CD14-positive monocyte (primary cell): ENCODE measurements around the gene SSBP4. TPM values are rescaled to one million over a fixed set of nuclear protein-coding genes. Genes with fewer than 3 reads are reported as not detected.

Experiments
- DNase-seq, 3 donors: peaks; one replicate each; pipeline ENCODE4 v3.0.0-alpha.2; 2011 to 2022
- H2AFZ ChIP-seq: 2 replicates; pipeline ENCODE4 v1.6.0; 2012; ENCODE audit warnings: mild to moderate bottlenecking, low read depth, low read length, inconsistent platforms; ENCODE audit not compliant: insufficient read depth, poor library complexity, severe bottlenecking
- H3K27ac ChIP-seq, 2 donors: 1 replicate in 1 of 2; 2 replicates in 1 of 2; pipeline ENCODE4 v1.5.1; 2012 to 2013; ENCODE audit warnings: low read length in 2 of 2, control low read depth in 1 of 2, inconsistent platforms in 1 of 2, low read depth in 1 of 2, mild to moderate bottlenecking in 1 of 2
- H3K27me3 ChIP-seq, 2 donors: one replicate each; pipeline versions ENCODE4 v1.6.0 to v1.6.1; 2011 to 2013; ENCODE audit warnings: low read length in 2 of 2; ENCODE audit not compliant: control insufficient read depth in 2 of 2, insufficient read depth in 2 of 2
- H3K36me3 ChIP-seq, 2 donors: replicated peaks in 1 of 2; 1 replicate in 1 of 2; 2 replicates in 1 of 2; pipeline versions ENCODE4 v1.5.1 to v1.6.1; 2012 to 2013; ENCODE audit warnings: low read length in 2 of 2, control low read depth in 1 of 2, inconsistent platforms in 1 of 2, mild to moderate bottlenecking in 1 of 2; ENCODE audit not compliant: insufficient read depth in 2 of 2, control insufficient read depth in 1 of 2
- H3K4me1 ChIP-seq, 2 donors: 1 replicate in 1 of 2; 2 replicates in 1 of 2; pipeline versions ENCODE4 v1.5.1 to v1.6.1; 2012 to 2013; ENCODE audit warnings: low read length in 2 of 2, control low read depth in 1 of 2, inconsistent platforms in 1 of 2, mild to moderate bottlenecking in 1 of 2, moderate library complexity in 1 of 2; ENCODE audit not compliant: insufficient read depth in 2 of 2, control insufficient read depth in 1 of 2
- H3K4me2 ChIP-seq: replicated peaks from 2 replicates; pipeline ENCODE3; 2012; ENCODE audit warnings: low read length, moderate library complexity, mild to moderate bottlenecking; ENCODE audit not compliant: poor library complexity, severe bottlenecking; ENCODE audit errors: extremely low read depth
- H3K4me3 ChIP-seq, 3 experiments: fragments of 200-600 bp in 1 of 3; sonication (generic) in 1 of 3; replicated peaks in 1 of 3; 1 replicate in 2 of 3; 2 replicates in 1 of 3; pipeline ENCODE4 v1.5.1; 2011 to 2013; ENCODE audit warnings: low read length in 3 of 3, mild to moderate bottlenecking in 3 of 3, control low read depth in 2 of 3, low read depth in 2 of 3, inconsistent platforms in 1 of 3, moderate library complexity in 1 of 3
- H3K79me2 ChIP-seq: 2 replicates; pipeline ENCODE4 v1.6.0; 2012; ENCODE audit warnings: mild to moderate bottlenecking, control low read depth, inconsistent platforms, low read length, moderate library complexity; ENCODE audit not compliant: insufficient read depth
- H3K9ac ChIP-seq: 2 replicates; pipeline ENCODE4 v1.6.0; 2017; ENCODE audit warnings: low read length, mild to moderate bottlenecking; ENCODE audit not compliant: insufficient read depth, poor library complexity, severe bottlenecking
- H3K9me3 ChIP-seq, 2 donors: replicated peaks in 1 of 2; 1 replicate in 1 of 2; 2 replicates in 1 of 2; pipeline versions ENCODE4 v1.5.1 to v1.6.1; 2012 to 2013; ENCODE audit warnings: low read length in 2 of 2, control low read depth in 1 of 2; ENCODE audit not compliant: control insufficient read depth in 1 of 2, insufficient read depth in 1 of 2
- H4K20me1 ChIP-seq: 2 replicates; pipeline ENCODE4 v1.6.0; 2012; ENCODE audit warnings: mild to moderate bottlenecking, low read length, control low read depth, moderate library complexity; ENCODE audit not compliant: insufficient read depth
- H3K27ac Mint-ChIP-seq, 7 donors: one replicate each; pipeline ENCODE4 v1.8.0; 2020; ENCODE audit warnings: mild to moderate bottlenecking in 7 of 7, mixed read lengths in 7 of 7, moderate library complexity in 6 of 7, inconsistent platforms in 2 of 7
- H3K27me3 Mint-ChIP-seq, 3 donors: one replicate each; pipeline ENCODE4 v1.8.0; 2021 to 2022; ENCODE audit warnings: low read depth in 3 of 3, mild to moderate bottlenecking in 3 of 3, mixed read lengths in 3 of 3, moderate library complexity in 3 of 3, inconsistent platforms in 1 of 3
- H3K36me3 Mint-ChIP-seq, 2 donors: one replicate each; pipeline ENCODE4 v1.8.0; 2020; ENCODE audit warnings: mixed read lengths in 2 of 2, inconsistent platforms in 1 of 2, mild to moderate bottlenecking in 1 of 2
- H3K4me1 Mint-ChIP-seq: one replicate; pipeline ENCODE4 v1.8.0; 2020; ENCODE audit warnings: mild to moderate bottlenecking, mixed read lengths
- H3K4me3 Mint-ChIP-seq, 2 donors: one replicate each; pipeline ENCODE4 v1.8.0; 2020; ENCODE audit warnings: mild to moderate bottlenecking in 2 of 2, mixed read lengths in 2 of 2, moderate library complexity in 1 of 2
- H3K9me3 Mint-ChIP-seq, 7 donors: one replicate each; pipeline ENCODE4 v1.8.0; 2020 to 2022; ENCODE audit warnings: mixed read lengths in 7 of 7, mild to moderate bottlenecking in 6 of 7, moderate library complexity in 6 of 7, inconsistent platforms in 2 of 7
- CTCF ChIP-seq: fragments of 200-600 bp; IDR thresholded peaks from one replicate; pipeline ENCODE4 v1.8.0; 2022; ENCODE audit warnings: antibody characterized with exemption, mild to moderate bottlenecking
- WGBS: methylation state at CpG from one replicate; pipeline ENCODE4 v1.1.5; 2013; ENCODE audit warnings: missing lambda C conversion rate; ENCODE audit not compliant: insufficient coverage; 5-methylcytosine and 5-hydroxymethylcytosine counted together
- intact Hi-C, 2 donors: fragments of 100-400 bp; cut with micrococcal nuclease; formaldehyde crosslinking; loops; one replicate each; pipeline versions ENCODE4 v1.15.0 to v1.15.1; 2023
- polyA plus RNA-seq, 3 donors: library from polyadenylated mRNA; depleted of rRNA in 1 of 3; unstranded in 2 of 3; stranded (reverse) in 1 of 3; fragments of 300-500 nt in 2 of 3; fragments of >200 nt in 1 of 3; fragmentation: Illumina TruSeq in 2 of 3; gene quantifications; 1 replicate in 2 of 3; 2 replicates in 1 of 3; pipeline ENCODE4 v1.2.3, GENCODE V29; 2012 to 2021

The SSBP4 gene
- polyA plus RNA-seq, 3 donors: 38.5 to 74.5 (median 48.3) TPM

- Mint-ChIP-seq H3K9me3 (peaks cover 0 to 2% (median 0%) of the 10 kb centered on the region in 7 donors), H3K4me1 (peaks cover 62% of the 10 kb centered on the region), H3K4me3 (peak overlapping the region; percentile 96 to 98), H3K27me3 (peaks cover 0 to 1% (median 1%) of the 10 kb centered on the region in 3 donors), H3K36me3 (peaks cover 35 to 50% of the 10 kb centered on the region in 2 donors), H3K27ac (peak overlapping the region; percentile 87 to 99 (median 97))
- Histone ChIP-seq H3K9me3 (no peaks in the 10 kb centered on the region), H3K9ac (peak overlapping the region; percentile 83), H3K4me2 (peak overlapping the region; percentile 98), H3K4me1 (peaks cover 80 to 95% of the 10 kb centered on the region in 2 donors), H3K79me2 (peaks cover 80% of the 10 kb centered on the region), H2AFZ (no peak overlapping the region), H3K27me3 (no peaks in the 10 kb centered on the region), H3K4me3 (peak overlapping the region; percentile 57 to 100 (median 97)), H3K36me3 (peaks cover 21 to 36% of the 10 kb centered on the region in 2 donors), H3K27ac (peak overlapping the region; percentile 96 to 97), H4K20me1 (peaks cover 44% of the 10 kb centered on the region)
- TF ChIP-seq CTCF: no peak
- intact Hi-C loops: no loop called here
- 78% methylated on average over 36 of the region's 37 CpGs for WGBS
- no peak for DNase-seq
Measured at GRCh38 chr19:18396471-18397241, 22.5 kb upstream of the SSBP4 start.

- WGBS: 4% methylated on average over 27 of the region's 33 CpGs
- H3K9me3 ChIP-seq: no peaks in the 10 kb centered on the region
- H3K27ac ChIP-seq: peak within 1 kb of the TSS; percentile 96 to 97
- H3K27me3 Mint-ChIP-seq: peaks cover 0 to 1% (median 1%) of the 10 kb centered on the region in 3 donors
- peak within 1 kb of the TSS; percentile 95 to 99 (median 97) for H3K27ac Mint-ChIP-seq
- H4K20me1 ChIP-seq: peaks cover 37% of the 10 kb centered on the region
- H3K4me1 Mint-ChIP-seq: peaks cover 60% of the 10 kb centered on the region
- H3K4me1 ChIP-seq: peaks cover 82 to 95% of the 10 kb centered on the region in 2 donors
- peak within 1 kb of the TSS; percentile 98 for H3K4me2 ChIP-seq
- H3K36me3 ChIP-seq: peaks cover 18 to 32% of the 10 kb centered on the region in 2 donors
- peak; percentile 95 to 98 (median 97) for DNase-seq
- H3K79me2 ChIP-seq: peaks cover 81% of the 10 kb centered on the region
- H2AFZ ChIP-seq: no peak within 1 kb of the TSS
- H3K9me3 Mint-ChIP-seq: peaks cover 0 to 2% (median 0%) of the 10 kb centered on the region in 7 donors
- intact Hi-C loops: no loop called here
- peaks cover 29 to 44% of the 10 kb centered on the region in 2 donors for H3K36me3 Mint-ChIP-seq
- H3K9ac ChIP-seq: peak within 1 kb of the TSS; percentile 83
- TF ChIP-seq CTCF: no peak
- H3K4me3 ChIP-seq: peak within 1 kb of the TSS; percentile 57 to 100 (median 97)
- no peaks in the 10 kb centered on the region for H3K27me3 ChIP-seq
- H3K4me3 Mint-ChIP-seq: peak within 1 kb of the TSS; percentile 96 to 98
Measured at GRCh38 chr19:18397242-18398202, 21.7 kb upstream of the SSBP4 start, which contains the start of gene LRRC25. Gene LRRC25 (minus strand): TSS chr19:18397622. CDS start chr19:18396963, 659 bp downstream.
